ENCODE results near the gene EEPD1.
"Not testable (repeated sequence)": the region's sequence is repeated elsewhere in the genome, so short reads cannot be mapped to it uniquely, and the experiment has no call there.

Gene EEPD1

GRCh38 chr7:36217211-36217960, 64.3 kb downstream of the EEPD1 start:
- no peaks in the 10 kb centered on the region for H3K9me3 Mint-ChIP-seq
- no peaks in the 10 kb centered on the region for H3K4me1 Mint-ChIP-seq
- no peak for ATAC-seq (ENCODE audit: low read depth)
- H3K27me3 Mint-ChIP-seq, result peaks cover 6% of the 10 kb centered on the region
- H3K4me3 Mint-ChIP-seq, result no peak overlapping the region
- DNase-seq (ENCODE audit: low spot score in 2 of 2), result no peak
- peaks cover 4% of the 10 kb centered on the region for H3K36me3 Mint-ChIP-seq
- H3K27ac Mint-ChIP-seq, result no peak overlapping the region

- no peak for DNase-seq (ENCODE audit: low spot score in 2 of 2)
- Mint-ChIP-seq H3K36me3 (peaks cover 4% of the 10 kb centered on the region), H3K4me1 (no peaks in the 10 kb centered on the region), H3K27ac (no peak overlapping the region), H3K9me3 (no peaks in the 10 kb centered on the region), H3K4me3 (no peak overlapping the region), H3K27me3 (peaks cover 6% of the 10 kb centered on the region)
- ATAC-seq (ENCODE audit: low read depth), result no peak
Measured at GRCh38 chr7:36217961-36218284, 64.9 kb downstream of the EEPD1 start.

- Mint-ChIP-seq H3K27me3 (peaks cover 5% of the 10 kb centered on the region), H3K4me3 (no peak overlapping the region), H3K4me1 (no peaks in the 10 kb centered on the region), H3K9me3 (no peaks in the 10 kb centered on the region), H3K36me3 (peaks cover 4% of the 10 kb centered on the region), H3K27ac (peak overlapping the region; percentile 14)
- ATAC-seq (ENCODE audit: low read depth) (no peak), DNase-seq (ENCODE audit: low spot score in 2 of 2) (no peak)
Measured at GRCh38 chr7:36219429-36219828, 66.4 kb downstream of the EEPD1 start.

GRCh38 chr7:36223851-36224250, 70.8 kb downstream of the EEPD1 start:
- no peak overlapping the region for H3K4me3 Mint-ChIP-seq
- H3K36me3 Mint-ChIP-seq, result peaks cover 4% of the 10 kb centered on the region
- H3K27me3 Mint-ChIP-seq, result peaks cover 6% of the 10 kb centered on the region
- H3K4me1 Mint-ChIP-seq, result no peaks in the 10 kb centered on the region
- H3K27ac Mint-ChIP-seq, result no peak overlapping the region
- no peaks in the 10 kb centered on the region for H3K9me3 Mint-ChIP-seq
- ATAC-seq (ENCODE audit: low read depth), result no peak
- DNase-seq (ENCODE audit: low spot score in 2 of 2), result no peak

GRCh38 chr7:36224934-36225858, 72.1 kb downstream of the EEPD1 start:
- H3K9me3 Mint-ChIP-seq, result no peaks in the 10 kb centered on the region
- no peak overlapping the region for H3K4me3 Mint-ChIP-seq
- H3K27me3 Mint-ChIP-seq, result peaks cover 1% of the 10 kb centered on the region
- no peak for ATAC-seq (ENCODE audit: low read depth)
- H3K36me3 Mint-ChIP-seq, result no peaks in the 10 kb centered on the region
- H3K27ac Mint-ChIP-seq, result no peak overlapping the region
- DNase-seq (ENCODE audit: low spot score in 2 of 2), result no peak
- H3K4me1 Mint-ChIP-seq, result no peaks in the 10 kb centered on the region

- Mint-ChIP-seq H3K36me3 (no peaks in the 10 kb centered on the region), H3K9me3 (no peaks in the 10 kb centered on the region), H3K27me3 (peaks cover 1% of the 10 kb centered on the region), H3K27ac (no peak overlapping the region), H3K4me1 (no peaks in the 10 kb centered on the region), H3K4me3 (no peak overlapping the region)
- ATAC-seq (ENCODE audit: low read depth), result no peak
- no peak for DNase-seq (ENCODE audit: low spot score in 2 of 2)
Measured at GRCh38 chr7:36226151-36226550, 73.1 kb downstream of the EEPD1 start.

GRCh38 chr7:36227223-36227622, 74.2 kb downstream of the EEPD1 start:
- Mint-ChIP-seq H3K27ac (no peak overlapping the region), H3K4me1 (no peaks in the 10 kb centered on the region), H3K4me3 (no peak overlapping the region), H3K36me3 (no peaks in the 10 kb centered on the region), H3K27me3 (peaks cover 1% of the 10 kb centered on the region), H3K9me3 (no peaks in the 10 kb centered on the region)
- DNase-seq (ENCODE audit: low spot score in 2 of 2), result no peak
- no peak for ATAC-seq (ENCODE audit: low read depth)

GRCh38 chr7:36228039-36228438, 75.0 kb downstream of the EEPD1 start:
- Mint-ChIP-seq H3K4me3 (no peak overlapping the region), H3K4me1 (no peaks in the 10 kb centered on the region), H3K27me3 (peaks cover 1% of the 10 kb centered on the region), H3K36me3 (no peaks in the 10 kb centered on the region), H3K27ac (no peak overlapping the region), H3K9me3 (no peaks in the 10 kb centered on the region)
- ATAC-seq (ENCODE audit: low read depth), result no peak
- no peak for DNase-seq (ENCODE audit: low spot score in 2 of 2)

- DNase-seq (ENCODE audit: low spot score in 2 of 2), result no peak
- no peak for ATAC-seq (ENCODE audit: low read depth)
- peaks cover 2% of the 10 kb centered on the region for H3K36me3 Mint-ChIP-seq
- no peak overlapping the region for H3K27ac Mint-ChIP-seq
- no peak overlapping the region for H3K4me3 Mint-ChIP-seq
- H3K4me1 Mint-ChIP-seq, result no peaks in the 10 kb centered on the region
- H3K27me3 Mint-ChIP-seq, result no peaks in the 10 kb centered on the region
- peaks cover 1% of the 10 kb centered on the region for H3K9me3 Mint-ChIP-seq
Measured at GRCh38 chr7:36231406-36231805, 78.4 kb downstream of the EEPD1 start.

GRCh38 chr7:36232555-36232954, 79.5 kb downstream of the EEPD1 start:
- Mint-ChIP-seq H3K4me1 (no peaks in the 10 kb centered on the region), H3K27me3 (no peaks in the 10 kb centered on the region), H3K36me3 (peaks cover 2% of the 10 kb centered on the region), H3K27ac (peak overlapping the region; percentile 0), H3K4me3 (no peak overlapping the region), H3K9me3 (peaks cover 1% of the 10 kb centered on the region)
- ATAC-seq (ENCODE audit: low read depth) (no peak), DNase-seq (ENCODE audit: low spot score in 2 of 2) (no peak)

- ATAC-seq (ENCODE audit: low read depth), result no peak
Measured at GRCh38 chr7:36232971-36233550, 80.0 kb downstream of the EEPD1 start.

GRCh38 chr7:36236073-36236472, 83.0 kb downstream of the EEPD1 start:
- Mint-ChIP-seq H3K27ac (no peak overlapping the region), H3K36me3 (peaks cover 2% of the 10 kb centered on the region), H3K4me3 (no peak overlapping the region), H3K27me3 (no peaks in the 10 kb centered on the region), H3K4me1 (no peaks in the 10 kb centered on the region), H3K9me3 (peaks cover 1% of the 10 kb centered on the region)
- ATAC-seq (ENCODE audit: low read depth) (no peak), DNase-seq (ENCODE audit: low spot score in 2 of 2) (no peak)

More at GRCh38 chr7:36232971-36233550, 80.0 kb downstream of the EEPD1 start:
- peaks cover 1% of the 10 kb centered on the region for H3K9me3 Mint-ChIP-seq
- no peak for DNase-seq (ENCODE audit: low spot score in 2 of 2)
- no peaks in the 10 kb centered on the region for H3K27me3 Mint-ChIP-seq
- no peak overlapping the region for H3K27ac Mint-ChIP-seq
- no peak overlapping the region for H3K4me3 Mint-ChIP-seq
- H3K36me3 Mint-ChIP-seq, result peaks cover 2% of the 10 kb centered on the region
- no peaks in the 10 kb centered on the region for H3K4me1 Mint-ChIP-seq

GRCh38 chr7:36238138-36238537, 85.1 kb downstream of the EEPD1 start:
- Mint-ChIP-seq H3K9me3 (peaks cover 1% of the 10 kb centered on the region), H3K4me3 (no peak overlapping the region), H3K27ac (no peak overlapping the region), H3K27me3 (no peaks in the 10 kb centered on the region), H3K36me3 (peaks cover 2% of the 10 kb centered on the region), H3K4me1 (no peaks in the 10 kb centered on the region)
- no peak for DNase-seq (ENCODE audit: low spot score in 2 of 2)
- no peak for ATAC-seq (ENCODE audit: low read depth)

GRCh38 chr7:36243356-36243755, 90.3 kb downstream of the EEPD1 start:
- H3K4me3 Mint-ChIP-seq; H3K27me3 Mint-ChIP-seq; H3K9me3 Mint-ChIP-seq; DNase-seq (ENCODE audit: low spot score in 2 of 2); H3K4me1 Mint-ChIP-seq; H3K36me3 Mint-ChIP-seq; H3K27ac Mint-ChIP-seq; ATAC-seq (ENCODE audit: low read depth): not testable (repeated sequence)

All from memory B cell (primary cell).